Esophagus squamous epithelium (tissue), 4 donors: ENCODE results near the gene WHRN.

ENCODE experiments used
- POLR2A ChIP-seq, 4 donors: fragments of 450-650 bp; IDR thresholded peaks; one replicate each; pipeline ENCODE4 v1.6.1; 2017; ENCODE audit warnings: antibody characterized with exemption in 4 of 4, mild to moderate bottlenecking in 4 of 4, moderate library complexity in 3 of 4
- TF ChIP-seq, protein P1 (sequence below), 6 experiments: fragments of 450-650 bp in 4 of 6; fragments of 200-600 bp in 2 of 6; sonication (generic) in 2 of 6; IDR thresholded peaks; one replicate each; pipeline ENCODE4 v1.5.1; 2016 to 2019; ENCODE audit warnings: antibody characterized with exemption in 6 of 6, mild to moderate bottlenecking in 4 of 6, moderate library complexity in 4 of 6

DNA sequence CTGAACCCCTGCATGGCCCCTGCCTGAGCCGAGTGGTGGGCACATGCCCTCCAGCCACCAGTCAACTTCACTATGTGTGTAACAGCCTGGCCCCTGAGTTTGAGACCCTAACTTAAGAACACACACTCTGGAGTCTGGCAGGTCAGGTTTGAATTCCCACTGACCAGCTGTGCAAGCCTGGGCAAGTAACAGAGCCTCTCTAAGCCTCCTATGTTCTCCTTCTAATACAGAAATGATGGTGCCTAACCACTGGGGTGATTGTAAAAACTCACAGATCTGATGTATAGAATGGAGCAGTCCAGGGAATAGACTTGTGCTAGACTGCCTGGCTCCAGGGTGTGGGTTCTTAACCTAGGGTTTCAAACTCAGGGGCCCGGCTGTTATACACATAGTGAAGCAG lies 100.7 kb downstream of the WHRN start:
- TF ChIP-seq, protein P1, sequence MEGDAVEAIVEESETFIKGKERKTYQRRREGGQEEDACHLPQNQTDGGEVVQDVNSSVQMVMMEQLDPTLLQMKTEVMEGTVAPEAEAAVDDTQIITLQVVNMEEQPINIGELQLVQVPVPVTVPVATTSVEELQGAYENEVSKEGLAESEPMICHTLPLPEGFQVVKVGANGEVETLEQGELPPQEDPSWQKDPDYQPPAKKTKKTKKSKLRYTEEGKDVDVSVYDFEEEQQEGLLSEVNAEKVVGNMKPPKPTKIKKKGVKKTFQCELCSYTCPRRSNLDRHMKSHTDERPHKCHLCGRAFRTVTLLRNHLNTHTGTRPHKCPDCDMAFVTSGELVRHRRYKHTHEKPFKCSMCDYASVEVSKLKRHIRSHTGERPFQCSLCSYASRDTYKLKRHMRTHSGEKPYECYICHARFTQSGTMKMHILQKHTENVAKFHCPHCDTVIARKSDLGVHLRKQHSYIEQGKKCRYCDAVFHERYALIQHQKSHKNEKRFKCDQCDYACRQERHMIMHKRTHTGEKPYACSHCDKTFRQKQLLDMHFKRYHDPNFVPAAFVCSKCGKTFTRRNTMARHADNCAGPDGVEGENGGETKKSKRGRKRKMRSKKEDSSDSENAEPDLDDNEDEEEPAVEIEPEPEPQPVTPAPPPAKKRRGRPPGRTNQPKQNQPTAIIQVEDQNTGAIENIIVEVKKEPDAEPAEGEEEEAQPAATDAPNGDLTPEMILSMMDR (IDR thresholded peaks at IDR 0.05): no peak
- no peak for TF ChIP-seq POLR2A (IDR thresholded peaks at IDR 0.05)
